Eye (tissue), 1 donor: ENCODE results near the gene TMEM178B.
"Not testable (repeated sequence)": the region's sequence is repeated elsewhere in the genome, so short reads cannot be mapped to it uniquely, and the experiment has no call there.

ENCODE experiments used
- DNase-seq: peaks from one replicate; pipeline ENCODE4 v3.0.0-alpha.2; 2015

TMEM178B gene

GRCh38 chr7:141397236-141398163 lies 323.6 kb downstream of the TMEM178B start:
- DNase-seq = no peak

- no peak for DNase-seq
These were observed 326.5 kb downstream of the TMEM178B start for GRCh38 chr7:141400356-141400755.

DNA sequence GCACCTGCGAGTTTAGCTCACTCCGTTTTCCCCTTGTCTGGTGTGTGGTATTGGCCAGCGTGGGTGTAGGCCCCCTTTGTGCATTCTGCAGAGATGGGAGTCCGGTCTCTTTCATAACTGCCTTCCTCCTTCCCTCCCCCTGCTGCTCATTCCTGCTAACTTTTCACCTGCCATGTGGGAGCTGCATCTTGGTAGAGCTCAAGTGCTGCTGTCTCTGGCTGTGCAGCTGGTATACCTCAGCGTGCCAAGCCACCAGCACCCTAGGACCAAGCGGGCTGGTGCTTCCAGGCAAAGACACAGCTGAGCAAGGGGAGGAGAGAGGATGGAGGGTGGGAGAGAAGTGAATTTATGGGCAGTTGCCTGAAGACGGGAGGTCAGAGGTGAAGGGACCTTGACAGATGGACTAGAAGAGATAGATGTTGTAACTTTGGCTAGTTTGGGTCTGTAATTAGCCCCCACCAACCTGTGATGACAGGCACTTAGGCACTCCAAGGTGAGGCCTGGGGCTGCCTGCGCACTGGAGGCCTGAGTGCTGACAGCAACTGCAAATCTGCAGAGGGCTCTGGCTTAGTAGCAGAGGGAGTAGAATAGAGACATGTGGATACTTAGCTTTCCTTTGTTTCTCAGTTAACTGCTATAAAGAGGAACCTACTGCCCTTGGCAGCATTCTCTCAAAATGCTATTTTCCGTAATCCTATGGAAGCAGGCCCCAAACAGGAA lies 328.6 kb downstream of the TMEM178B start:
- no peak for DNase-seq

DNA sequence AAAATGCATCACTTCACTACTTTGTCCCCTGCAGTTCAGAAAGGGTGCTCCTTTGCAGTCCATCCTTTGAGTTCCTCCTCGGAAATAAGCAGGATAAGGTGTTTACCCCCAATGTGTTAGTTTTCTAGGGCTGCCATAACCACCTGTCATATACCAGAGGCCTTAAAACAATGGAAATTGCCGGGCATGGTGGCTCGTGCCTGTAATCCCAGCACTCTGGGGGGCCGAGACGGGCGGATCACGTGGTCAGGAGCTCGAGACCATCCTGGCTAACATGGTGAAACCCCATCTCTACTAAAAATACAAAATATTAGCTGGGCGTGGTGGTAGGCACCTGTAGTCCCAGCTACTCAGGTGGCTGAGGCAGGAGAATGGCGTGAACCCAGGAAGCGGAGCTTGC lies 330.0 kb downstream of the TMEM178B start:
- DNase-seq = not testable (repeated sequence)

GRCh38 chr7:141406347-141406746 lies 332.5 kb downstream of the TMEM178B start:
- DNase-seq = no peak

DNA sequence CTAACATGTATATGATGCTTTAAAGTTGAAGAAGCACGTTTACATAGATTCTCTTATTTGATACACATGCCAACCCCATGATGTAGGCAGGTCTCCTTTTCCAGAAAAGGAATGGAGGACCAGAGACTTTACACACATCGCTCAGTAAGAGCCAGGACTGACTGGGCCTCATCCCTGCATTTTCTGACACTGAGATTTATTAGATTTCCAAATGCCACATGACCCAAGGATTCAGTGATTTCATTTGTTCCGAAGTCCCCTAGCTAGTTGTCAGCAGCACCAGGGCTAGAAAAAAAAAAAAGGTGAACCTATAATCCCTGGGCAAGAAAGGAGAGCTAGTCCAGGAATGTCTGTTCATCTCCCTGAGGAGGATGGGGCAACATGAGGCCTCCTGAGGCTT lies 334.0 kb downstream of the TMEM178B start:
- no peak for DNase-seq

GRCh38 chr7:141408440-141408839 lies 334.6 kb downstream of the TMEM178B start:
- DNase-seq = no peak

DNA sequence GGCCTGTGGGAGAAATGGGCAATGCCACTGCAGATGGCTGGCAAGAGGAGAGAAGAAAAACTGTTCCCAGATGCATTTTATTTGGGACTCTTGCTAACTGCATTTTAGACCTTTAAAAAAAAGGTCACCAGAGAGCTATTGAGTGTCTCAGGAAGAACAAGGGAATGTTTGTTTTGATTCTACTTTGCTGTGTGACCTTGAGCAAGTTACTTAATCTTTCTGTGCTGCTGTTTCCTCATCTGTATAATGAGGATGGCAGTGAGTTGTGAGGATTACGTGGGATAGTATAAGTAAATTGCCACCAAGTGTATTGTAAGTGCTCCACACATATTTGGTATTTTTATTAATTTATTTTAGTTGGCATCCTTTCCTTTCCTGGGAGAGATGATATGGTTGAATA lies 335.4 kb downstream of the TMEM178B start:
- DNase-seq = no peak

DNA sequence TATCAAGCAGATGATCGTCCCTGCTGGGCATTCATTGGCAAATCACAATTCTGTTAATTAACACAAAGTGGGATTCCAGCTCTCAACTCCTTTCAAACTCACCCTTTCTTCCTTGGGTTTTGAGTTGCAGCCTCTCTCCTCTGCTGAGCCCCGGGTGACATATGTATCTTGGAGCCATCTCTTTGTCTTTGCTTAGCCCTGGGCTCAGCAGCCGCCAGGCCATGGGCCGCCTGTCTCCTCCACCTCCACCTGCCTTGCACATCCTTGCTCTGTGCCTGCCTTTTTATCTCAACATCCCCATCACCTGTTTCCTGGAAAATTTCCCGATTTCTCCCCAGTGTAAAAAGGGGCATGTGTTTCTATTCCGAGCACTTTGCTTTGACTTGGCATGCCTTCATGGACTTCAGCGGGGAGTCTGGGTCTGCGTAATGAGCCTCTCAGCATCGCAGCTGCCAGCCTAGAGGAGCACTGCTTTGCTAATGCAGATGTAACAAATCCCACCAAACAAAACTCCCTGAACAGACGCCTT lies 336.0 kb downstream of the TMEM178B start:
- DNase-seq = peak; percentile 86

GRCh38 chr7:141410353-141411000 lies 336.6 kb downstream of the TMEM178B start:
- peak; percentile 28 for DNase-seq

GRCh38 chr7:141411133-141411532 lies 337.3 kb downstream of the TMEM178B start:
- DNase-seq = no peak

- no peak for DNase-seq
These were observed 342.1 kb downstream of the TMEM178B start for GRCh38 chr7:141415999-141416398.

GRCh38 chr7:141416650-141417270 lies 342.9 kb downstream of the TMEM178B start:
- peak; percentile 57 for DNase-seq

DNA sequence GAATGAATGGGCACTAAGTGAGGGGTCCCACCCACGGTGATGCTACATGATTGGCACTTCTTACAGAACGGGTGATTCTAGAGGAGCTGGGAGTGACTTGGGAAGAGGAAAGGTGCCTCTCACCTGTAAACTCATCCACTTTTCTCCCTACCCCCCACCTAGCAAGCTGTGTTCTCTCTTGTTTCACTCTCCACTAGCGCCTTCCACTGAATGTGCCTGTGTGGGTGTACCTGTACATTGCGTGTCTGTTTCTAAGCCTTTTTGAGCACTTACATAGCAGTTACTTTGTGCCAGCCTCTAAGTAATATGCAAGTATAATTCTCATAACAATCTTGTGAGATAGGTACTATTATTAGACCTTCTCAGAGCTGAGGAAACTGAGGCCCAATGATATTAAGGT lies 343.6 kb downstream of the TMEM178B start:
- DNase-seq = no peak

GRCh38 chr7:141418066-141418465 lies 344.2 kb downstream of the TMEM178B start:
- DNase-seq = no peak

- no peak for DNase-seq
These were observed 347.4 kb downstream of the TMEM178B start for GRCh38 chr7:141421306-141421705.

DNA sequence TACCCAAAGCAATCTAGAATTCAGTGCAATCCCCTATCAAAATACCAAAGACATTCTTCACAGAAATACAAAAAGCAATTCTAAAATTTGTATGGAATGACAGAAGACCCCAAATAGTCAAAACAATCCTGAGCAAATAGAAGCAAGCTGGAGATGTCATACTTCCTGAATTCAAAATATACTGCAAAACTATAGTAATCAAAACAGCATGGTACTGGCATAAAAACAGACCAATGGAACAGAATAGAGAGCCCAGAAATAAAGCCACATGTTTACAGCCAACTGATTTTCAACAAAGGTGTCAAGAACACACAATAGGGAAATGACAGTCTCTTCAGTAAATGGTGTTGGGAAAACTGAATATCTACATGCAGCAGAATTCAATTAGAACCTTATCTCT lies 353.3 kb downstream of the TMEM178B start:
- no peak for DNase-seq

DNA sequence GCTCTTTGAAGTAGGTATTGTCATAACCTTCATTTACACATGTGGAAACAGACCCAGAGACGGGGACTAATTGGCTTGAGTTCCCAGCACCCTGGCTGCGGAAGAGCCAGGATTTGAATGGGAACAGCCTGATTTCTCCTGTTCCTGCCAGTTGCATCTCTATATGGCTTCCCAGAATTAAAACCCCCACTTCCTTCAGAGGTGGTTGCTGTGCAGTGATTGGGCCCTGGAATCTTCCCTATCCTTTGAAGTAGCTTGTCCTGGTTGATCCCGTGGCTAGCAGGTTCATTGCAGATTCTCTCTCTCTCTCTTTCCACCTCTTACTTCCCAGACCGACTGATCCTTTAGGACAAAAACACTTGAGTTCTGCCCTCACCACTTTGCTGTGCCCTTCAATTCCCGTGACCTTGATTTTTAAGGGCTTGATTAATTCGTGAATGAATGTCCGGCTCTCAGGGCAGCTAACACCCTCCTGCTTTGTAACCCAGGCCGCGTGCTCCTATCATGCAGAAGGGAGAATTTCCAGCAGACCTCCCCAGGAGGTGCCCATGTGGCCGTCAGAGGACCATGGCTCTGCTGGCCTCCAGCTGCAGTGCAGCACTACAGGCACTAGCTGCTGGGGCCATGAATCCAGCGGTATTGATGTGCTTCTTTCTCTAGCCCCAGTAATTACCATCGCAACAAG lies 356.7 kb downstream of the TMEM178B start:
- peak; percentile 72 for DNase-seq

DNA sequence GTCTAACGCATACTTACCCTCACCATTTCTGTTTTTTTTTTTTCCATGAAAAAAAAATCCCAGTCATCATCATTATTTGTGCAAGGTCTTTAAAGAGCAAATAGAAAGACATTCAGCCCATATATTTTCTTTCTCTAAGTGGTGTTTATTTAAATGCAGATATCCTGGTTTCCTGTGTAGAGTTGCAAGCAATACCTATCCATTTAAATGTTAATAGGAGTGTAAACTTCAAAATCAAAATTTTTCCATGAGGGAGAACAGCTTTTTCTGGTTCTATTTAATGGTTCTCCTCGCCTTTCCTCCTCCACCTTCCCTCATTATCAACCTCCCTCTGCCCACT lies 357.2 kb downstream of the TMEM178B start:
- DNase-seq = no peak

DNA sequence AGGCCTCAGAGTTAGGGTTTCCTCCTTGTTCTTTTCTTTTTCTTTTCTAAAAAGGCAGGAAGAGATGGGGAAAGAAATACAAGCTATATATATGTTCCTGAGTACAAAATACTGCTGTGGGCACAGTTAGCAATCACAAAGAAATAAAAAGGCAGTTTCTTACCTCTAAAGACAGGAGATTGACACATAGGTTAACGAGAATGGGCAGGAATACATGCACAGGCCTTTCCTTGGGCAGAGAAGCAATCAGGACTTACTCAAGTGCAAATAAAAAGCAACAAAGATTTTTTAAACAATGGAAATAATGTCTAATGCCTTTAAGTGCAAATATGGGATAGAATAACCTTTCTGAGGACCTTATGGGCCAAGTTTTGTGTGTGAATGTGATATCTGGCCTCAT lies 357.8 kb downstream of the TMEM178B start:
- DNase-seq = peak; percentile 87

DNA sequence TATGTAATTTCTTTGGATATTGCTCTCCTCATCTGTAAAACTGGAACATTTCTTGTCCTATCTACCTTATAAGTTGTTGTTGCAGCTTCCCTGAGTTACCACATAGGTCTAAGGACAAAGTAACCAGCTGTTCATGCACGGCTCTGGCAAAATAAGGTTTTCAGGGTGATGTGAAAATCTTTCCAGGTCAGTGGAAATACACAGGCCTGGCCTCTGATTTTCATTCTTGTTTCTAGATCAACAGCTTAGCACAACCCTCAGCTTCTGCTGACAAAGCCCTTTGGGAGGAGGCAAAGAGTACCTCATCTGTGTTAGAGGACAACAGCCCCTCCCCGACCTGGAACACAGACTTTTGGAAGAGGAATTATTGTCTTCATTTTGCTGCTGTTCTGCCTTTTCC lies 359.8 kb downstream of the TMEM178B start:
- DNase-seq = peak; percentile 70

DNA sequence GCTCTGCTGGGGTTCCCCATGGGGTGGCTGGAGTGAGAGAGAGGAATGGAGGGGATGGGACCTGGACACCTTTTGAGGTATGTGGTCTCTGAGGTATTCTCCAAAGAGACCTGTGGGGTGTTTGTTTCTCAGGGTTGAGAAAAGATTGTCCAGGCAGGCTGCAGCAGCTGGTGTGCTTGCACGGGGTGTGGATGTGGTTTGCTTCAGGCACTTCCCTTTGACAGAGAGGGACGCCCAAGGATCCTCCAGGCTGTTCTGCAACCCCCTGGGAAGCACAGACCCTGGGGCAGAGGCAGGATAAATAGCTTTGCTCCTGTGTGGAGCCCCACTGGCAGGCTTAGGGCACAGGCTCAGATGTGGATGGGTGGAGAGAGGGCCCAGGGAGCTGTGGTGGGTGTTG lies 362.3 kb downstream of the TMEM178B start:
- DNase-seq = peak; percentile 22
